ENCODE results near the gene RBM38.

RBM38 gene

GRCh38 chr20:57435105-57435497 lies 43.9 kb downstream of the RBM38 start:
- FAIRE-seq (no peak), DNase-seq (ENCODE audit: low spot score) (no peak)

GRCh38 chr20:57435498-57436222 lies 44.5 kb downstream of the RBM38 start:
- FAIRE-seq, result peak; percentile 95
- DNase-seq (ENCODE audit: low spot score), result peak; percentile 98

GRCh38 chr20:57436223-57436545 lies 45.0 kb downstream of the RBM38 start:
- DNase-seq (ENCODE audit: low spot score) (no peak), FAIRE-seq (no peak)

GRCh38 chr20:57437267-57437666 lies 46.1 kb downstream of the RBM38 start:
- FAIRE-seq, result no peak
- no peak for DNase-seq (ENCODE audit: low spot score)

- DNase-seq (ENCODE audit: low spot score) (no peak), FAIRE-seq (peak; percentile 73)
Measured at GRCh38 chr20:57437672-57438330, 46.6 kb downstream of the RBM38 start.

- DNase-seq (ENCODE audit: low spot score), result no peak
- FAIRE-seq, result no peak
Measured at GRCh38 chr20:57438552-57438951, 47.4 kb downstream of the RBM38 start.

GRCh38 chr20:57439432-57439831 lies 48.2 kb downstream of the RBM38 start:
- peak; percentile 93 for FAIRE-seq
- DNase-seq (ENCODE audit: low spot score), result peak; percentile 73

- DNase-seq (ENCODE audit: low spot score) (no peak), FAIRE-seq (no peak)
Measured at GRCh38 chr20:57439993-57440392, 48.8 kb downstream of the RBM38 start.

- FAIRE-seq (no peak), DNase-seq (ENCODE audit: low spot score) (no peak)
Measured at GRCh38 chr20:57440678-57441509, 49.7 kb downstream of the RBM38 start.

GRCh38 chr20:57441510-57442154 lies 50.4 kb downstream of the RBM38 start:
- FAIRE-seq, result peak; percentile 37
- DNase-seq (ENCODE audit: low spot score), result no peak

- DNase-seq (ENCODE audit: low spot score) (no peak), FAIRE-seq (peak; percentile 58)
Measured at GRCh38 chr20:57442158-57442887, 51.1 kb downstream of the RBM38 start.

GRCh38 chr20:57442888-57443239 lies 51.7 kb downstream of the RBM38 start:
- DNase-seq (ENCODE audit: low spot score) (no peak), FAIRE-seq (no peak)

GRCh38 chr20:57443349-57444265 lies 52.4 kb downstream of the RBM38 start:
- FAIRE-seq (no peak), DNase-seq (ENCODE audit: low spot score) (no peak)

GRCh38 chr20:57444394-57445048 lies 53.3 kb downstream of the RBM38 start:
- peak; percentile 5 for FAIRE-seq
- no peak for DNase-seq (ENCODE audit: low spot score)

- no peak for DNase-seq (ENCODE audit: low spot score)
- FAIRE-seq, result no peak
Measured at GRCh38 chr20:57445298-57445697, 54.1 kb downstream of the RBM38 start.

GRCh38 chr20:57445774-57446173 lies 54.6 kb downstream of the RBM38 start:
- DNase-seq (ENCODE audit: low spot score), result no peak
- no peak for FAIRE-seq

- no peak for DNase-seq (ENCODE audit: low spot score)
- FAIRE-seq, result no peak
Measured at GRCh38 chr20:57448764-57449354, 57.7 kb downstream of the RBM38 start.

- peak; percentile 67 for FAIRE-seq
- peak; percentile 64 for DNase-seq (ENCODE audit: low spot score)
Measured at GRCh38 chr20:57449398-57450354, 58.5 kb downstream of the RBM38 start.
